Breast epithelium (tissue), 3 donors: ENCODE results near the gene FBXW4.

Source experiments
- POLR2AphosphoS5 ChIP-seq, 3 donors: sonication (generic); formaldehyde crosslinking; IDR thresholded peaks; one replicate each; pipeline ENCODE4 v1.6.1; 2017; ENCODE audit warnings: antibody characterized with exemption in 3 of 3
- TF ChIP-seq, protein P1 (sequence below), 3 donors: fragments of 450-650 bp; IDR thresholded peaks; one replicate each; pipeline ENCODE4 v1.5.1; 2016 to 2017; ENCODE audit warnings: antibody characterized with exemption in 3 of 3, mild to moderate bottlenecking in 3 of 3, moderate library complexity in 3 of 3

DNA sequence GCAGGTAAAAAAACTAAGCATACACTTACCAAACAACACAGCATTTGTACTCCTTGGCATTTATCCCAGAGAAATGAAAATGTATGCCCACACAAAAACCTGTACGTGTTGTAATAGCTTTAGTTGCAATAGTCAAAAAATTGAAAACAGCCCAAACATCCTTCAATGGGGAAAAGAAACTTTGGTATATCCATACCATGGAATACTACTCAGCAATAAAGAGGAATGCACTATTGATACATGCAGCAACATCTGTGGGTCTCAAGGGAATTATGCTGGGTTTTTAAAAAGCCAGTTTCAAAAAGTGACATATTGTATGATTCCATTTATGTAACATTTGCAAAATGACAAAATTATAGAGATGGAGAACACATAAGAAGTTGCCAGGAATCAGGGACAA lies 71.4 kb downstream of the FBXW4 start:
- TF ChIP-seq, protein P1, sequence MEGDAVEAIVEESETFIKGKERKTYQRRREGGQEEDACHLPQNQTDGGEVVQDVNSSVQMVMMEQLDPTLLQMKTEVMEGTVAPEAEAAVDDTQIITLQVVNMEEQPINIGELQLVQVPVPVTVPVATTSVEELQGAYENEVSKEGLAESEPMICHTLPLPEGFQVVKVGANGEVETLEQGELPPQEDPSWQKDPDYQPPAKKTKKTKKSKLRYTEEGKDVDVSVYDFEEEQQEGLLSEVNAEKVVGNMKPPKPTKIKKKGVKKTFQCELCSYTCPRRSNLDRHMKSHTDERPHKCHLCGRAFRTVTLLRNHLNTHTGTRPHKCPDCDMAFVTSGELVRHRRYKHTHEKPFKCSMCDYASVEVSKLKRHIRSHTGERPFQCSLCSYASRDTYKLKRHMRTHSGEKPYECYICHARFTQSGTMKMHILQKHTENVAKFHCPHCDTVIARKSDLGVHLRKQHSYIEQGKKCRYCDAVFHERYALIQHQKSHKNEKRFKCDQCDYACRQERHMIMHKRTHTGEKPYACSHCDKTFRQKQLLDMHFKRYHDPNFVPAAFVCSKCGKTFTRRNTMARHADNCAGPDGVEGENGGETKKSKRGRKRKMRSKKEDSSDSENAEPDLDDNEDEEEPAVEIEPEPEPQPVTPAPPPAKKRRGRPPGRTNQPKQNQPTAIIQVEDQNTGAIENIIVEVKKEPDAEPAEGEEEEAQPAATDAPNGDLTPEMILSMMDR (IDR thresholded peaks at IDR 0.05): no peak
- no peak for TF ChIP-seq POLR2AphosphoS5 (IDR thresholded peaks at IDR 0.05)
